Loucy (cell line): Measurements from ENCODE around the gene RAD51B.

Experiments
- CTCF ChIP-seq: fragments of 200-600 bp; sonication (generic); conservative IDR thresholded peaks from 2 replicates; pipeline ENCODE4 v1.5.1; 2014; ENCODE audit warnings: mild to moderate bottlenecking, antibody characterized with exemption, low read length
- EZH2phosphoT487 ChIP-seq: fragments of 200-600 bp; IDR thresholded peaks from 2 replicates; pipeline ENCODE4 v1.6.1; 2018; ENCODE audit warnings: antibody characterized with exemption, mild to moderate bottlenecking, moderate library complexity, borderline replicate concordance

GRCh38 chr14:67973436-67973835, 153.9 kb downstream of the RAD51B start:
- TF ChIP-seq CTCF = no peak
- no peak for TF ChIP-seq EZH2phosphoT487
